Calu3 (cell line): Measurements from ENCODE around the gene KLF2. TPM values are rescaled to one million over a fixed set of nuclear protein-coding genes. Genes with fewer than 3 reads are reported as not detected.

Experiments used
- BruUV-seq: library from RNA; stranded (reverse); fragments of 400-500 nt; replicated peaks from 2 replicates; lab custom pipeline; 2021; lab: Mats Ljungman, UMichigan
- CTCF ChIA-PET: fragments of 300-600 bp; sonication (Branson Sonifier 250); formaldehyde crosslinking; loops from one replicate; lab custom pipeline; 2022; ENCODE audit warnings: antibody characterized with exemption; lab: Charles Lee
- DNase-seq: peaks from one replicate; pipeline ENCODE4 v3.0.0; 2022
- H3K27ac Mint-ChIP-seq: one replicate; pipeline ENCODE4 v1.8.0; 2022; ENCODE audit warnings: mixed read lengths; ENCODE audit not compliant: unreplicated experiment
- H3K27me3 Mint-ChIP-seq: one replicate; pipeline ENCODE4 v1.8.0; 2022; ENCODE audit warnings: mixed read lengths; ENCODE audit not compliant: unreplicated experiment
- H3K36me3 Mint-ChIP-seq: one replicate; pipeline ENCODE4 v1.8.0; 2022; ENCODE audit warnings: mild to moderate bottlenecking, moderate library complexity, mixed read lengths; ENCODE audit not compliant: insufficient read depth, unreplicated experiment
- H3K4me1 Mint-ChIP-seq: one replicate; pipeline ENCODE4 v1.8.0; 2022; ENCODE audit warnings: mild to moderate bottlenecking, low read depth, mixed read lengths; ENCODE audit not compliant: unreplicated experiment
- H3K4me3 Mint-ChIP-seq: one replicate; pipeline ENCODE4 v1.8.0; 2022; ENCODE audit warnings: mild to moderate bottlenecking, low read depth, moderate library complexity, mixed read lengths; ENCODE audit not compliant: unreplicated experiment
- H3K9me3 Mint-ChIP-seq: one replicate; pipeline ENCODE4 v1.8.0; 2022; ENCODE audit warnings: low read depth, mixed read lengths; ENCODE audit not compliant: unreplicated experiment
- intact Hi-C: fragments of 100-400 bp; cut with micrococcal nuclease; formaldehyde crosslinking; loops from one replicate; pipeline ENCODE4 v1.10.0; 2022; ENCODE audit not compliant: unreplicated experiment
- total RNA-seq: library from RNA; stranded (reverse); gene quantifications from 2 replicates; pipeline ENCODE4 v1.2.3, GENCODE V29; 2022
- TF ChIP-seq, protein P1 (sequence below): fragments of 200-600 bp; IDR thresholded peaks from one replicate; pipeline ENCODE4 v1.8.0; 2022; ENCODE audit warnings: antibody characterized with exemption; ENCODE audit not compliant: unreplicated experiment

The KLF2 gene
- total RNA-seq, 1 experiment from 2014 or later, result 2.5 TPM

DNA sequence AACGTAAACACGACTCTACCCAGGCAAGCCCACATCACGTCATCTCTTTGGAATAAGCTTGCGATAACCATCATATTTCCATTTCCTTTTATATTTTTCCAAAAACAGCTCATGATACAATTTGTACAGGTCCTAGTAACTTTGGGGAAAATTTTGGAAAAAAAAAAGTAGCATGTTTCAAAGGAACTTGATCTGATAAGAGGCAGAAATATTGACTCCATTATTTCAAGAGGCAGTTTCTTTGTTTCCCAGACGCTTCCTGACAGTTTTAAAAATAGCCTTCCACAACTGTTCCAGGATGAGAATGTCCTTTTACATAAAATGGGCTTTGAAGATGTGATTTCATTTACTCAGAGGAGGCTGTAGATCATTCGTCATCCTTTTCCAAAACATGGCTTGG lies 23.1 kb downstream of the KLF2 start:
- no peaks in the 10 kb centered on the region for H3K36me3 Mint-ChIP-seq
- H3K4me3 Mint-ChIP-seq, result no peak overlapping the region
- no peaks in the 10 kb centered on the region for H3K4me1 Mint-ChIP-seq
- no peaks in the 10 kb centered on the region for H3K27me3 Mint-ChIP-seq
- intact Hi-C loops, result no loop called here
- TF ChIP-seq, protein P1, sequence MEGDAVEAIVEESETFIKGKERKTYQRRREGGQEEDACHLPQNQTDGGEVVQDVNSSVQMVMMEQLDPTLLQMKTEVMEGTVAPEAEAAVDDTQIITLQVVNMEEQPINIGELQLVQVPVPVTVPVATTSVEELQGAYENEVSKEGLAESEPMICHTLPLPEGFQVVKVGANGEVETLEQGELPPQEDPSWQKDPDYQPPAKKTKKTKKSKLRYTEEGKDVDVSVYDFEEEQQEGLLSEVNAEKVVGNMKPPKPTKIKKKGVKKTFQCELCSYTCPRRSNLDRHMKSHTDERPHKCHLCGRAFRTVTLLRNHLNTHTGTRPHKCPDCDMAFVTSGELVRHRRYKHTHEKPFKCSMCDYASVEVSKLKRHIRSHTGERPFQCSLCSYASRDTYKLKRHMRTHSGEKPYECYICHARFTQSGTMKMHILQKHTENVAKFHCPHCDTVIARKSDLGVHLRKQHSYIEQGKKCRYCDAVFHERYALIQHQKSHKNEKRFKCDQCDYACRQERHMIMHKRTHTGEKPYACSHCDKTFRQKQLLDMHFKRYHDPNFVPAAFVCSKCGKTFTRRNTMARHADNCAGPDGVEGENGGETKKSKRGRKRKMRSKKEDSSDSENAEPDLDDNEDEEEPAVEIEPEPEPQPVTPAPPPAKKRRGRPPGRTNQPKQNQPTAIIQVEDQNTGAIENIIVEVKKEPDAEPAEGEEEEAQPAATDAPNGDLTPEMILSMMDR, result no peak
- DNase-seq, result no peak
- H3K27ac Mint-ChIP-seq, result no peak overlapping the region
- CTCF ChIA-PET, result no interaction called here
- H3K9me3 Mint-ChIP-seq, result no peaks in the 10 kb centered on the region
- no TSS peak for BruUV-seq

DNA sequence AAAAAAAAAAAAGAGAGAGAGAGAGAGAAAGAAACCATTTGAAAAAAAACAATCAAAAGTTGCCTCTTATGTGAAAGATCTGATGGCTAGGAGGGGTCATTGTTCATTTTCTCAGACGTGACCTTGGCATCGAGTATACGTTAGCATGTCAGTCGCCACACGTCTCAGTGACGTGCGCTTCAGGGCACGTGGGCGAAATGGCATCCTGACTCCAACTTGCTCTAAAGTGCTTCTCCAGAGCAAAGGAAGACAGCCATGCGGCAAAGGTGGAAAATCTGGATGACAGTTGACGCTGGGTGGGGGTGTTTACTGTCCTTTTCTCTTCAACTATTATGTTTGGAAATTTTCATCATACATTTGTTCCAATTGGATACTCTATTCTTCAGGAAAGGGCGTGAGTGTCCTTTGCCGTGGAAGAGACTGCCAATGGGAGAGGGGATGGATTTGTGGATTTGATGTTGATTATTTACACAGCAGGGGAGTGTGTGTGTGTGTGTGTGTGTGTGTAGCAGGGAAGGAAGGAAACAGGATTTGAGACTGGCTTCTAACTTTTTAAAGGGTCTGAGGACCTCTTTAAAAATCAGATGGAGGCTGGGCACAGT lies 25.0 kb downstream of the KLF2 start:
- intact Hi-C loops, result no loop called here
- H3K27me3 Mint-ChIP-seq, result no peaks in the 10 kb centered on the region
- H3K27ac Mint-ChIP-seq, result no peak overlapping the region
- no TSS peak for BruUV-seq
- H3K36me3 Mint-ChIP-seq, result no peaks in the 10 kb centered on the region
- H3K9me3 Mint-ChIP-seq, result no peaks in the 10 kb centered on the region
- no peak for DNase-seq
- TF ChIP-seq, protein P1, result no peak
- H3K4me1 Mint-ChIP-seq, result no peaks in the 10 kb centered on the region
- H3K4me3 Mint-ChIP-seq, result no peak overlapping the region
- CTCF ChIA-PET, result interaction anchor here (0.7 kb wide), 1 partner anchor 10 kb away, joined by 4 read pairs; no protein-coding TSS in a partner anchor

DNA sequence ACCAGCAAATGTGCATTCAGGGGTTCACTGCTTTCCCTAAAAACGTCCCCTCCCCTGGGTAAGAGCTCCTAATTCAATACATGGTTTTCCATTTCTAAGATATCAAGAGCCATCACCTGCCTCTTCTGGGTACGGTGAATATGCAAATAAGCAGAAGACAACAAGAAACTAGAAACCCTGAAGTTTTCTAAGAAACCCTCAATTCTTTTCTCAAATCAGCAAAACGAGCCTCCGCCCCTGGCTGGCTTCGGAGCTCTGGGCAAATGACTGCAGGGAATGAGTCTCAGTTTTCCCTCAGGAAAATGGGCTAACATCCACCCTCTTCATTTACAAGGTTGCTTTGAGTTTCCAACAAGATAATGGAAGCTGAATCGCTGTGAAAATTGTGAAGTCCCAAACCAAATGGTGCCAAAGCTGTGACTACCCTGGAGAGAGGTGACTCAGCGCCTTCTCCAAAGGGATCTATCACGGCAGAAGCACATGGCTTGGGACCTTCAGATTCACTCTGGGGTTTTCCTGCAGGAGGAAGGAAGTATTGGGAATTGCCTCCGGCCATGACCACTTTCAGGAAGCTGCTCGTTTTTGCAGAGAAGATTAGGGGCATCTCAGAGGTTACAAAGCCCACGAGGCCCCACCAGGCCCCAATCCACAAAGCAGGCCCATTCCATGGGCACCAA lies 26.6 kb downstream of the KLF2 start:
- Mint-ChIP-seq H3K9me3 (no peaks in the 10 kb centered on the region), H3K27ac (no peak overlapping the region), H3K4me3 (no peak overlapping the region), H3K27me3 (no peaks in the 10 kb centered on the region), H3K36me3 (no peaks in the 10 kb centered on the region), H3K4me1 (no peaks in the 10 kb centered on the region)
- intact Hi-C loops, result no loop called here
- CTCF ChIA-PET, result interaction anchor here (0.7 kb wide), 1 partner anchor 87 kb away, joined by 3 read pairs; no protein-coding TSS in a partner anchor
- no peak for DNase-seq
- TF ChIP-seq, protein P1, result no peak
- no TSS peak for BruUV-seq

DNA sequence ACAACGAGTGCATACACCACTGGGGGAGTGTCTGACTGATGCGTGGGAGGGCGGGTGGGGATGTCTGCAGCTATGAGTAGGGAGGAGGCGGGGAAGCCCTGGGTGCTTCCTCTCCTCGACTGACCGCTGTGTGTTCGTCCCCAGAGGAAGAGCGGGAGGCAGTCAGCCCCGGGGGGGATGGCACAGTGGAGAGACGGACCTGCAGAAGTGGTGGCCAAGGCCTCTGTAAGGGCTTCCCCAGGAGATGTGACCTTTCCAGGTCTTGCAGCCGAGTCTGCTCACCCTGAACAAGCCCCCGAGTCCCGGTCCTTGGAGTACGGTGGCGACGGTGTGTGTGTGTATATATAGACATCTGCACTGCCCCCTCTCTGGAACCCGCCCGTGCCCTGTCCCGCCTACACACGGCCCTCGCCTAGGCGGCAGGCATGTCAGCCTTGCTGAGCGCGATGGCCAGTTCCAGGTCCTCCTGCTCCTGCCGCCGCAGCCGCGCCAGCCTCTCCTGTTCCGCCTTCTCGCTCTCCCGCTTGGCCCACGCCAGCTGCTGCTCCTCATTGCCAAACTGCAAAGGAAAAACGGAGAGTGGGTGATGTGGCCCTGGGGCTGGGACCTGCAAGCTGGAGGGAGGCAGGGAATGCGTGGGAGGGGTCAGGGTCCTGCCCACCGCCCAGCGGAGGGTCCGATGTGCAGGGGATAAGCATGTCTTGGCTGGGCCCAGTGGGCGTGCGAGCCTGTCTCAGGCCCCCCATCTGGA lies 30.8 kb downstream of the KLF2 start:
- Mint-ChIP-seq H3K27me3 (no peaks in the 10 kb centered on the region), H3K36me3 (no peaks in the 10 kb centered on the region), H3K27ac (no peak overlapping the region), H3K4me1 (no peaks in the 10 kb centered on the region), H3K9me3 (no peaks in the 10 kb centered on the region), H3K4me3 (no peak overlapping the region)
- CTCF ChIA-PET, result no interaction called here
- TF ChIP-seq, protein P1, result no peak
- no peak for DNase-seq
- intact Hi-C loops, result no loop called here
- no TSS peak for BruUV-seq
